Measurements from ENCODE around the gene TMEM9. TPM values are rescaled to one million over a fixed set of nuclear protein-coding genes. Genes with fewer than 3 reads are reported as not detected.

TMEM9 gene
- total and polyA plus RNA-seq, 10 of the 15 experiments (the other 5 are each of a cell fraction or from before 2014, with no cell fraction given), result 7.2 to 46.1 (median 17.3) TPM

DNA sequence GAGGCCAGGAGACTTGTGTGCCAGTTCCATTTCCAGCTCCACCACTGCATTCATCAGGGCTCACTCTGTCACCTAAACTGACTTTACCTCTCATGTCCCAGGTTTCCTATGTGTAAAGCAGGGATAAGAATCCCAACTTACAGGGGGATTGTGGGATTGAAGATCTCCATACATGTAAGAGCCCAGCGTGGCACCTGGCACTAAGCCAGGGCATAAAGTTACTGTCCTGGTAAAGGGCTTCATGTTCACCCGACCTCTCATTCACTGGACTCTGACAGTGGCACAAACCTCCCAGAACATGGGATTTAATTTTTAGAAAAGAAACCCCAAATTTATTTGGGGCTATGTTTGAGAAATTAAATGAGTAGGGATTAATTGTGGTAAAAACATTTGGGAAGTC lies 27.5 kb upstream of the TMEM9 start:
- DNase-seq (ENCODE audit: low read depth, low spot score) (no peak), ATAC-seq (no peak), FAIRE-seq (no peak)
- Histone ChIP-seq H3K36me3 (ENCODE audit: control insufficient read depth in 2 of 2, insufficient read depth in 2 of 2, low read length in 1 of 2) (no peaks in the 10 kb centered on the region), H2AFZ (ENCODE audit: control insufficient read depth, low read depth, low read length) (no peak overlapping the region), H3K4me1 (ENCODE audit: control insufficient read depth, insufficient read depth, low read length) (no peaks in the 10 kb centered on the region), H3K27ac (ENCODE audit: control insufficient read depth, insufficient read depth) (no peak overlapping the region), H3K27me3 (replicated peaks in 1 of 2; ENCODE audit: control insufficient read depth in 2 of 2, insufficient read depth in 2 of 2, low read length in 1 of 2) (peaks cover 2% of the 10 kb centered on the region in 2 experiments), H3K4me2 (ENCODE audit: control insufficient read depth, insufficient read depth) (no peak overlapping the region), H3K9me3 (replicated peaks; ENCODE audit: control insufficient read depth, insufficient read depth, low read length) (no peaks in the 10 kb centered on the region), H3K4me3 (no peak overlapping the region), H4K20me1 (ENCODE audit: control insufficient read depth, insufficient read depth) (no peaks in the 10 kb centered on the region), H3K9ac (ENCODE audit: control insufficient read depth, insufficient read depth, low read length) (no peak overlapping the region), H3K79me2 (ENCODE audit: control insufficient read depth, insufficient read depth, low read length) (no peaks in the 10 kb centered on the region)
- WGBS (ENCODE audit: insufficient coverage, insufficient replicate concordance, low lambda C conversion rate, missing lambda C conversion rate), result 0% methylated on average over 2 of the region's 2 CpGs
- ChIA-PET RAD21 (ENCODE audit: unreplicated experiment) (no interaction called here), POLR2A (no interaction called here), SMC1A (ENCODE audit: uncharacterized antibody, unreplicated experiment) (no interaction called here), CTCF (no interaction called here)
- no TSS peak for BruUV-seq (replicated peaks)
- intact Hi-C loops (cut with micrococcal nuclease; ENCODE audit: unreplicated experiment) (no loop called here), in situ Hi-C loops (cut with MboI) (no loop called here)
- TF ChIP-seq NFXL1 (IDR thresholded peaks at IDR 0.05; ENCODE audit: borderline replicate concordance) (no peak), ZNF217 (IDR thresholded peaks at IDR 0.05) (no peak), SUZ12 (IDR thresholded peaks at IDR 0.05; ENCODE audit: unreplicated experiment) (no peak), RELA (IDR thresholded peaks at IDR 0.05; ENCODE audit: borderline replicate concordance, partially characterized antibody) (no peak)

DNA sequence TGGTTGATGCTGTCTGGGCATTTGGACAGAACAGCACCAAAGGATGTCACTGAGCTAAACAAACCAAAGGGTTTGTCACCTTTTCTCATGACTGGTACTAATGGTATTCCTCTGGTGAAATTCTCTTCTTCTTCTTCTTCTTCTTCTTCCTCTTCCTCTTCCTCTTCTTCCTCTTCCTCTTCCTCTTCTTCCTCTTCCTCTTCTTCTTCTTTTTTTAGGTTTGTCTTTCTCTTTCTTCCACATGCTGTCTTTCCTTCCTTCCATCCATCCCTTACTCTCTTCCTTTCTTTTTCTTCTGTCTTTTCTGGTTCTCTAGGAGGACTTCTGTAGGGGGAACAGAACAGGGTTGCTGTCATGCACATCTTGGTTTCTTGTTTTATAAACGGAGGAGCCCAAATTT lies 27.0 kb upstream of the TMEM9 start:
- ChIA-PET POLR2A (no interaction called here), RAD21 (ENCODE audit: unreplicated experiment) (no interaction called here), CTCF (no interaction called here), SMC1A (ENCODE audit: uncharacterized antibody, unreplicated experiment) (no interaction called here)
- ATAC-seq (no peak), FAIRE-seq (no peak), DNase-seq (ENCODE audit: low read depth, low spot score) (no peak)
- no TSS peak for BruUV-seq (replicated peaks)
- Histone ChIP-seq H3K4me1 (ENCODE audit: control insufficient read depth, insufficient read depth, low read length) (no peaks in the 10 kb centered on the region), H2AFZ (ENCODE audit: control insufficient read depth, low read depth, low read length) (no peak overlapping the region), H3K9ac (ENCODE audit: control insufficient read depth, insufficient read depth, low read length) (no peak overlapping the region), H4K20me1 (ENCODE audit: control insufficient read depth, insufficient read depth) (no peaks in the 10 kb centered on the region), H3K27ac (ENCODE audit: control insufficient read depth, insufficient read depth) (no peak overlapping the region), H3K36me3 (ENCODE audit: control insufficient read depth in 2 of 2, insufficient read depth in 2 of 2, low read length in 1 of 2) (no peaks in the 10 kb centered on the region), H3K27me3 (replicated peaks in 1 of 2; ENCODE audit: control insufficient read depth in 2 of 2, insufficient read depth in 2 of 2, low read length in 1 of 2) (peaks cover 2% of the 10 kb centered on the region in 2 experiments), H3K4me2 (ENCODE audit: control insufficient read depth, insufficient read depth) (no peak overlapping the region), H3K4me3 (no peak overlapping the region), H3K9me3 (replicated peaks; ENCODE audit: control insufficient read depth, insufficient read depth, low read length) (no peaks in the 10 kb centered on the region), H3K79me2 (ENCODE audit: control insufficient read depth, insufficient read depth, low read length) (no peaks in the 10 kb centered on the region)
- in situ Hi-C loops (cut with MboI), result no loop called here
- 0% methylated on average over 1 of the region's 1 CpG for WGBS (ENCODE audit: insufficient coverage, insufficient replicate concordance, low lambda C conversion rate, missing lambda C conversion rate)
- intact Hi-C loops (cut with micrococcal nuclease; ENCODE audit: unreplicated experiment), result no loop called here
- TF ChIP-seq ZZZ3 (IDR thresholded peaks at IDR 0.05; ENCODE audit: control insufficient read depth, insufficient read length, low read depth) (no peak), ESRRA (IDR thresholded peaks at IDR 0.05; ENCODE audit: low read length) (no peak), RBBP5 (conservative IDR thresholded peaks at IDR 0.05) (no peak), SMC3 (IDR thresholded peaks at IDR 0.05; ENCODE audit: borderline replicate concordance, low read length) (no peak), MYC (IDR thresholded peaks at IDR 0.05; ENCODE audit: insufficient read depth, insufficient read length, insufficient replicate concordance, low read length, severe bottlenecking) (no peak), CBFB (IDR thresholded peaks at IDR 0.05; ENCODE audit: low read depth) (no peak), EED (IDR thresholded peaks at IDR 0.05; ENCODE audit: low read depth) (no peak), IKZF2 (IDR thresholded peaks at IDR 0.05) (no peak)
- TF ChIP-seq, protein P1, sequence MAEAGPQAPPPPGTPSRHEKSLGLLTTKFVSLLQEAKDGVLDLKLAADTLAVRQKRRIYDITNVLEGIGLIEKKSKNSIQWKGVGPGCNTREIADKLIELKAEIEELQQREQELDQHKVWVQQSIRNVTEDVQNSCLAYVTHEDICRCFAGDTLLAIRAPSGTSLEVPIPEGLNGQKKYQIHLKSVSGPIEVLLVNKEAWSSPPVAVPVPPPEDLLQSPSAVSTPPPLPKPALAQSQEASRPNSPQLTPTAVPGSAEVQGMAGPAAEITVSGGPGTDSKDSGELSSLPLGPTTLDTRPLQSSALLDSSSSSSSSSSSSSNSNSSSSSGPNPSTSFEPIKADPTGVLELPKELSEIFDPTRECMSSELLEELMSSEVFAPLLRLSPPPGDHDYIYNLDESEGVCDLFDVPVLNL (IDR thresholded peaks at IDR 0.05; ENCODE audit: low read depth, low read length), result no peak
- TF ChIP-seq, protein P2, sequence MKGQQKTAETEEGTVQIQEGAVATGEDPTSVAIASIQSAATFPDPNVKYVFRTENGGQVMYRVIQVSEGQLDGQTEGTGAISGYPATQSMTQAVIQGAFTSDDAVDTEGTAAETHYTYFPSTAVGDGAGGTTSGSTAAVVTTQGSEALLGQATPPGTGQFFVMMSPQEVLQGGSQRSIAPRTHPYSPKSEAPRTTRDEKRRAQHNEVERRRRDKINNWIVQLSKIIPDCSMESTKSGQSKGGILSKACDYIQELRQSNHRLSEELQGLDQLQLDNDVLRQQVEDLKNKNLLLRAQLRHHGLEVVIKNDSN (IDR thresholded peaks at IDR 0.05; ENCODE audit: borderline replicate concordance, extremely low read length, insufficient read depth, low read depth, low read length), result no peak
- TF ChIP-seq, protein P3, sequence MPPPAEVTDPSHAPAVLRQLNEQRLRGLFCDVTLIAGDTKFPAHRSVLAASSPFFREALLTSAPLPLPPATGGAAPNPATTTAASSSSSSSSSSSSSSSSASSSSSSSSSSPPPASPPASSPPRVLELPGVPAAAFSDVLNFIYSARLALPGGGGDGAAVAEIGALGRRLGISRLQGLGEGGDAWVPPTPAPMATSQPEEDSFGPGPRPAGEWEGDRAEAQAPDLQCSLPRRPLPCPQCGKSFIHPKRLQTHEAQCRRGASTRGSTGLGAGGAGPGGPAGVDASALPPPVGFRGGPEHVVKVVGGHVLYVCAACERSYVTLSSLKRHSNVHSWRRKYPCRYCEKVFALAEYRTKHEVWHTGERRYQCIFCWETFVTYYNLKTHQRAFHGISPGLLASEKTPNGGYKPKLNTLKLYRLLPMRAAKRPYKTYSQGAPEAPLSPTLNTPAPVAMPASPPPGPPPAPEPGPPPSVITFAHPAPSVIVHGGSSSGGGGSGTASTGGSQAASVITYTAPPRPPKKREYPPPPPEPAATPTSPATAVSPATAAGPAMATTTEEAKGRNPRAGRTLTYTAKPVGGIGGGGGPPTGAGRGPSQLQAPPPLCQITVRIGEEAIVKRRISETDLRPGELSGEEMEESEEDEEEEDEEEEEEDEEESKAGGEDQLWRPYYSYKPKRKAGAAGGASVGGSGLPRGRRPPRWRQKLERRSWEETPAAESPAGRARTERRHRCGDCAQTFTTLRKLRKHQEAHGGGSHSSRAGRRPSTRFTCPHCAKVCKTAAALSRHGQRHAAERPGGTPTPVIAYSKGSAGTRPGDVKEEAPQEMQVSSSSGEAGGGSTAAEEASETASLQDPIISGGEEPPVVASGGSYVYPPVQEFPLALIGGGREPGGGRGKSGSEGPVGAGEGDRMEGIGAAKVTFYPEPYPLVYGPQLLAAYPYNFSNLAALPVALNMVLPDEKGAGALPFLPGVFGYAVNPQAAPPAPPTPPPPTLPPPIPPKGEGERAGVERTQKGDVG (CRISPR knock-in tag; IDR thresholded peaks at IDR 0.05), result no peak

Data from GM12878 (cell line).